GM19455 (cell line): ENCODE results near the gene LARP1.
"Not testable (repeated sequence)": the region's sequence is repeated elsewhere in the genome, so short reads cannot be mapped to it uniquely, and the experiment has no call there.

ENCODE experiments used
- ATAC-seq: cut with Tn5 transposase; IDR thresholded peaks from one replicate; pipeline ENCODE4 v1.9.1; 2021; ENCODE audit not compliant: unreplicated experiment

Gene LARP1

DNA sequence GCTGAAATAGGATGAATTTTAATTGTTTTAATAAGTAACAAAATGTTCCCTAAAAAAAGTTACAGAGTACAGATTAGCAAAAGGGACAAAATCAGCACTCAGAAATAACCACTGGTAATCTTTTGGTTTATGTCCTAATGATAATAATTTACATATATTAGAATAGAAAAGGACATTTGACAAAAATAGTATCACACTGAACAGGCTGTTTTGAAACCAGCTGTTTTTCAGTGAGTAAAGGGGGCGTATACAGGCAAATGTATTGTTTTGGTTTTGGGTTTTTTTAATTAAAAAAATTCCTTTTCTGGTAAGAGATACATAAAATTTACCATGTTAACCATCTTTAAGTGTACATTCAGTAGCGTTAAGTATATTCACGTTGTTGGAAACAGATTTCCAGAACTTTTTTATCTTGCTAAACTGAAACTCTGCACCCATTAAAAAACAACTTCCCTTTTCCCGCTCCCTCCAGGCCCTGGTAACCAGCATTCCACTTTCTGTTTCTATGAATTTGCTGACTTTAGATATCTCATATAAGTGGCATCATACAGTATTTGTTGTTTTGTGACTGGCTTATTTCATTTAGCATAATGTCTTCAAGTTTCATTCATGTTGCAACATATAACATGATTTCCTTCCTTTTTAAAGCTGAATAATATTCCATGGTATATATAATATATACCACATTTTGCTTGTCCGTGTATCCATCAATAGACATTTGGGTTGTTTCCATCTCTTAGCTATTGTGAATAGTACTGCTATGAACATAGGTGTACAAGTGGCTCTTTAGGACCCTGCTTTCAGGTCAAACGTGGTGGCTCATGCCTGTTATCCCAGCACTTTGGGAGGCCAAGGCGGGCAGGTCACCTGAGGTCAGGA is 20.6 kb upstream of the LARP1 start:
- ATAC-seq: no peak

DNA sequence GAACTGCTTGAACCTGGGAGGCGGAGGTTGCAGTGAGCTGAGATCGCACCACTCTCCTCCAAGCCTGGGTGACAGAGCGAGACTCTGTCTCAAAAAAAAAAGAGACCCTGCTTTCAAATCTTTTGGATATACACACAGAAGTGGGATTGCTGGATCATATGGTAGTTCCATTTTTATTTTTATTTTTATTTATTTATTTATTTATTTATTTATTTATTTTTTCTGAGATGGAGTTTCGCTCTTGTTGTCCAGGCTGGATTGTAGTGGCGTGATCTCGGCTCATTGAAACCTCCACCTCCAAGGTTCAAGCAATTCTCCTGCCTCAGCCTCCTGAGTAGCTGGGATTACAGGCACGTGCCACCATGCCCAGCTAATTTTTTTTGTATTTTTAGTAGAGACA is 19.8 kb upstream of the LARP1 start:
- not testable (repeated sequence) for ATAC-seq

DNA sequence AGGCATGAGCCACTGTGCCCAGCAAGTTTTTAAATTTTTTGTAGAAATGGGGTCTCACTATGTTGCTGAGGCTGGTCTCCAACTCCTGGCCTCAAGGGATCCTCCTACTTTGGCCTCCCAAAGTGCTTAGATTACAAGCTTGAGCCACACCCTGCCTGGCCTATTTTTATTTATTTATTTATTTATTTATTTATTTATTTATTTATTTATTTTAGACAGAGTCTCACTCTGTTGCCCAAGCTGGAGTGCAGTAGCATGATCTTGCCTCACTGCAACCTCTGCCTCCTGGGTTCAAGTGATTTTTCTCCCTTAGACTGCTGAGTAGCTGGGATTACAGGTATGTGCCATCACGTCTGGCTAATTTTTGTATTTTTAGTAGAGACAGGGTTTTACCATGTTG is 18.8 kb upstream of the LARP1 start:
- ATAC-seq: not testable (repeated sequence)

DNA sequence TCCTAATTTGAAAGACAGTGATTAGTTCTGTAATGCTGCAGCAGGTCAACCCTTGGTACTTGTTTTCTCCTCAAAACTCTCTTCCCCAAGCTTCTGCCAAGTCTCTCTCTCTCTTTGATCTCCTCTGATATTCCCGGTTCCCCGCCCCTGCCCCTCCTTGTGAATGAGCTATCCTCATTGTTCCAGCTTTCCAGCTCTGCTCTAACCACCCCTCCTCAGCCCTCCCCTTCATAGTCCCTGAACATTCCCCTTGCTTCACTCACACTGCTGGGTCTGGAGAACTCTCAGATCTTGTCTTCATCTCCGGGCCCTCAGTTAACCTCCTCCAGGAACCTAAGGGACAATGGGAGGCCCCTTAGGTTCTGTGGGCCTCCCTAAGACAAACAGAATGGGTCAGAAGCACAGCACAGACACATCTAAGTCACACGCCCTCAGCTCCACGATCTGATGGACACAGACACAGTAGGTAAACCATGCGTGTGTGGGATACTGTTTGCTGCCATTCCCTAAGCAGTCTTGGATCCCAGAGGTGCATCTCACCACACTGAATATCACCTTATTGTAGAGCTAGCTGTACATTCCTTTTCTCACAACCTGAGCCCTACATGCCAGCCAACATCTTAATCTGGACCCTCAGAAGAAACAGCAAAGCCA is 17.4 kb upstream of the LARP1 start:
- ATAC-seq: no peak

DNA sequence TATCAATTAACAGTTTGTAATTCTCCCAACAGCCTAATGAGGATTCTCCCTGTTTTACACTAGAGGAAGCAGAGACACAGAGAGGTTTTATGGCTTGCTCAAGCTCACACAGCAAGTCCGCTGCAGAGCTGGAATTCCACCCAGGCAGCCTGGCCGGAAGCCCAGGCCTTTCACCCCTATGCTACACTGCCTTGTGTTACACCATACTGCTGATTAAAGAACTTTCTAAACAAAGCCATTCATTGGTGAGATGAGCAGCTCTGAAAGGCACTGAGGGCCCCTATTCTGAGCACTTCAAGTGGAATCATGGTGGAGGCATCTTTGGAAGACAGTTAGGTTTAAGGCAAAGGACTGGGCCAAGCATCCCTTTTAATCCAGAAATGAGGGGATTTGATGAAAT is 14.7 kb upstream of the LARP1 start:
- ATAC-seq: no peak

DNA sequence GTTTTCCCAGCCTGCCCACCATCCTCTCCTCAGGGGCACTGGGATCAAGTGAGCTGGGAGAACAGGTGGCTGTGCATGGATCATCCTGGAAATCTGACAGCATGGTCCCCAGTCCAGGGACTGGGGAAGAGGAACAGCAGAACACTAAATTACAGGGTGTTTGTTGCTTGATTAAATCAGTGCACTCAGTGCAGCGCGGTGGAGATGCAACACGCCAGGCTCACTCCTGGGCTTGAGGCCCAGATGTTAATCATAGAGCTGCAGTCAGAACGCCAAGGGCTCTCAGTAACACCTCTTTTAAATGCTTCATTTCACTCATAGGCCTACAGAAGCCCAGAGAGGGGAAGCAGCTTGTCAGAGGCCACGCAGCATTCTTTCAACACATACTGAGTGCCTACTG is 14.2 kb upstream of the LARP1 start:
- no peak for ATAC-seq

DNA sequence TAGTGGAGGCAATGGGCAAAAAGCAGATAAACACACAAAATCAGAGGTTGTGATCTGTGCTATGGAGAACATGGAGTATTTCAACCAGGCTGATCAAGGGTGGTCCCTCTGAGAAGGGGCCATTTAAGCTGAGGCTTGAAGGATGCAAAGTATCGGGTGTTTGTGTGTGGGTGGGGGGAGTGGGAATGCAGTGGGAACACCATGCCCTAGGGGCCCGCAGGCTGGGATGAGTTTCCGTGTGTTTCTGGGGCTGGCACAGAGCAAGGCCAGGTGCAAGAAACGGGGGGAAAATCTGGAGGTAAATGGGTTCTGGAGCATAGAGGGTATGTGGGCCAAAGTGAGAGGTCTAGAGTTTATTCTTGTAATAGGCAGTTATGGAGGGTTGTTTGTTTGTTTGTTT is 13.8 kb upstream of the LARP1 start:
- no peak for ATAC-seq

DNA sequence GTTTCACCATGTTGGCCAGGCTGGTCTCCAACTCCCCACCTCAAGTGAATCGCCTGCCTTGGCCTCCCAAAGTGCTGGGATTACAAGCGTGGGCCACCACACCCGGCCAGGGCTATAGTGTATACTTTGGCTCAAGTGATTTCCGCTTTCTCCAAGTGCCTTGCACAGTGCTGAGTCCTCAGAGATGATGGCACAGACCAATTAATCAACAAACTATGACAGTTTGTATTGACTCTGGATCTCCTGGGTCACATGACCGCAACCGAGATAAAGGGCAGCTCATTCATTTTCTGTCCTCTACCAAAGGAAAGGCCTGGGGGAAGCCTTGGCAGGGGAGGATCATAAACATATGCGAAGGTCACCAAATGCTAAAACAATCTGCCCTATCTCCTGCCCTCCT is 11.4 kb upstream of the LARP1 start:
- ATAC-seq: no peak

DNA sequence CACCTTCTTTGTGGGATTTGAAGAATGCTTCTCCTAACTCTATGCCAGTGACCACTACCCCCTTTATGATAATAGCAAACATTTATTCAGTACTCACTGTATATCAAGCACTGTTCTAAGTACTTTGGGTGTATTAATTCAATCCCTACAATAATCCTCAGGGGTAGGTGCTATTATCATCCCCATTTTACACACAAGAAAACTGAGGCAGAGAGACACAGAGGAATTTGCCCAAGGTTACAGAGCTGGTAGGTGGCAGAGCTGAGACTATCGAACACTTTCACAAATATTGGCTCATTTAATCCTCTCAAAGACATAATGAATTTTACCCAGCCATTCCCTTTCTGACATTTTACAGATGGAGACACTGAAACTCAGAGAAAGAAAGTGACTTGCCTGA is 9.8 kb upstream of the LARP1 start:
- ATAC-seq: no peak

DNA sequence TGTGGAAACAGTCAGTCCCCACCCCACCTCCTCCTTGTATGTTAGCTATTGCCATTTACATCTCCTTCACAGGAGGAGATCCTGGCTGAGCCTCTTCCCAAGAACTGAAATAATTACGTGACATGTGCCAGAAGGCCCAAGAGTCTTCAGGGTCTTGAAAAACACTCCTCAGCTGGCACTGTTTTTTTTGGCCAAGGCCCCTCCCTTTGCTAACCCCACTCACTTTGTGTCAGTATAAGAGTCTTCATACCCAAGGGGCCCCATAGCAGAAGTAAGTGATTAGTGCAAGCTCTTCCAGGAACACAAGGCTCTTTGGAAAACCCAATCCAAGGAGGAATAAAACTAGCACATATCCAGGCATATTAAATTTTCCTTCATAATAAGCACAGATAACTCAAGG is 5.7 kb upstream of the LARP1 start:
- ATAC-seq: no peak

DNA sequence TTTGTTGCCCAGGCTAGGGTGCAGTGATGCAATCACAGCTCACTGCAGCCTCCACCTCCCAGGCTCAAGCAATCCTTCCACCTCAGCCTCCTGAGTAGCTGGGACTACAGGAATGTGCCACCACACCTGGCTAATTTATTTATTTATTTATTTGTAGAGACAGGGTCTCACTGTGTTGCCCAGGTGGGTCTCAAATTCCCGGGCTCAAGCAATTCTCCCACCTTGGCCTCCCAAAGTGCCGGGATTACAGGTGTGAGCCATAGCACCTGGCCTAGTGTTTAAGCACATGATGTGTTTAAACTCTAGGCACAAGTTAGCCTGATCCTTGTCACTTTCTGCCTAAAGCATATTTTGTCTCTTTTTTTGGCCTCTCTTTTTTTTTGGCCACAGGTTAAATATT is 4.5 kb upstream of the LARP1 start:
- not testable (repeated sequence) for ATAC-seq

DNA sequence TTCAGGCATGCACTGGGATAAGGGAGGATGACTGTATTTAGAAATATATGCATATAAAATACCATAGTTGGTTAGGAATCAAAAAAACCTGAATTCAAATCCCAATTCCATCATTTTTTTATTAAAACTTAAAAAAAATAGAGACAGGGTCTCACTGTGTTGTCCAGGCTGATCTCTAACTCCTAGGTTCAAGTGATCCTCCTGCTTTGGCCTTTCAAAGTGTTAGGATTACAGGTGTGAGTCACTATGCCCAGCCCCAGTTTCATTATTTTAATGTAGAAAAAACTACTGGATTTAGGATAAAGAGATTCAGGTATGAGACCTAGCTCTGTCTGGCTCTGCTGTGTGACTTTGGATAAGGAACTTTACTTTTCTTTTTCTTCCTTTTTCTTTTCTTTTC is 3.3 kb upstream of the LARP1 start:
- no peak for ATAC-seq

DNA sequence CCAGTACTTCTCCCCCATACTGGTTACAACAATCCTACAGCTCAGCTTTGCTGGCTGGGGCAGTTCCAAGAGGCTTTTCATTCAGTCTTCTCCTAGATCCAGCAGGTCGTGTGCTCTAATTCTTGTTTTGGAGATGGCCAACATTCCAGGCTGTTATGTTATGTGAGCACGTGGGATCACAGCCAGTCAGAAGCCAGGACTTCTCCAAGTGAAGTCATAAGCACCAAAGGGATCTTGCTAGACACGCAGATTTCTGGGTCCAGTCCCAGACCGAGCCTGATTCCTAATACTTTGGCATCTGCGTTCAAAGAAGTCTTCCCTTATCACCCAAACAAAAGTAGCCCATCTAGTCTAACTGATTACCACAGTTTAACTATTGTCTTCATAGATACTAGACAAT is 1.4 kb upstream of the LARP1 start:
- ATAC-seq: no peak

DNA sequence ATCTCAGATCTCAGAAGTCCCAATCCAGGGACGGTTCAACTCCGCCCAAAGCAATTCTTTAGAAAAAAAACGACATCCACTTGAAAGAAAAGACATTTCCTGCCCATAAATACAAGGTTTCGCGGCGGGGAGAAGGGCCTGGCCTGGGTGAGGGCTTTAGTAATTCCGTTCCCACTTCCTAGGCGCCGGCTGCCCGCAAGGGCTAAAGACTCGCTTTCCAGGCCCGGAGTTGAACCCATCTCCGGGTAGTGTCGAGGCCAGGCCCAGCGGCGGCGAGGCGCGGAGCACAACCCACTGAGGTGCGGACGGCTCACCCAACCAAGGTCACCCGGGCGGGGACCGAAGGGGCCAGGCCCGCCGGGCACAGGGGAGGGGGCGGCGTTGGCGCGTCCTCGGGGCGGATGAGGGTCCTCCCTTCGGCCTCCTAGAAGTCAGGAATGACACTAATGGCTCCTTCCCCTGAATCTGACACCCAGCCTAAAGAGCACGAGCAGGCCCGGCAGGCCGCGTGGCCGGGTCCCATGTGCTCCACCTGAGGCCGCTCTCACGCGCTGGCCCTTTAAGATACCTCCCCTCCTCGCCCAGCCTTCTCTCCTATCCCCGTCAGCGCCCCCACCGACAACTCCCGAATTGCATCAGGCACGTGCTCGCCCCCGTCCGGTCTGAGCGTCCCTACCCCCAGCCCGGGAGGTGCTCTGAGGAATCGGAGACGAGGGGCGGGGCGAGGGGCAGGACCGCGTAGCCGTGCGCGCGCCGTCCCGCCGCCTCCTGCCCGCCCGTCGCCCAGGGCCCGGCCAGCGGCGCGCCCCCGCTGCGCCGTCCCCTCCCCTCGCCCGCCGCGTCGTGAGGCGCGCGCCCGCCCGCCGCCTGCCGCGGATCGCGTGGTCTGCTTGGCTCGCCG is 467 bp upstream of the LARP1 start:
- ATAC-seq: peak; percentile 86

DNA sequence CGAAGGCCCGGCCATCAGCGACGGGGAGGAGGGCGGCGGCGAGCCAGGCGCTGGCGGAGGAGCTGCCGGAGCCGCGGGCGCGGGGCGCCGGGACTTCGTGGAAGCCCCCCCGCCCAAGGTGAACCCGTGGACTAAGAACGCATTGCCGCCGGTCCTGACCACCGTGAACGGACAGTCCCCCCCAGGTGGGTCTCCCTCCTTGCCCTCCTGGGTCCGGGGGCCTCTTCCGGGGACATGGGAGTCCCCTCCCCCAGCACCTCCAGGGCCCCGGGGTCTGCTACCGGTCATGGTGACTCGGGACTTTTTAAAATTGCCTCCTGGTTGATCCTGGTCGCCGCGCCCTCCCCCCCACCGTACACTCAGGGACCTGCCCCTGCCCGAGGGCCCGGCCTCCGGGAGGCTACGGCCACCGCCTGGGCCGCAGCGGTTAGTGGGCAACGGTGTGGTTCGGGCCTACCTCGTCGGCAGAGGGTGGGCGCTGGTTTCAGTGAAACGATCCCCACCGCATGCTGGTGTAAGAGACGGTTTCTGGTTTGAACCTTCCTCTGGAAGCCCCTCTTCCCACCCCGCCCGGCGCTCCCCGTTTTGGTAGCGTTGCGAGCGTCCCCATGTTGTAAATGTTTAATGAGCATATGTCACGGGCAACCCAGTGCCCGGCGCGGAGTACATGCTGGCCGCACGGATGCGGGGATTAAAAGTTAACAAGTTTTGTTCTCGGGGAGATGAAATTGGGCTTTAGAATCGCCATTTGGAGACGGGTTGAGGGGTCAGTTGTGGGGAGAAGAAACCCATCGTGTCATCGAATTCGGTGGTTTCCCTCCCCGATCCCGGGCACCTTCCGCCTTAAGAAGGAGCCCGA is 1.1 kb downstream of the LARP1 start:
- ATAC-seq: no peak

DNA sequence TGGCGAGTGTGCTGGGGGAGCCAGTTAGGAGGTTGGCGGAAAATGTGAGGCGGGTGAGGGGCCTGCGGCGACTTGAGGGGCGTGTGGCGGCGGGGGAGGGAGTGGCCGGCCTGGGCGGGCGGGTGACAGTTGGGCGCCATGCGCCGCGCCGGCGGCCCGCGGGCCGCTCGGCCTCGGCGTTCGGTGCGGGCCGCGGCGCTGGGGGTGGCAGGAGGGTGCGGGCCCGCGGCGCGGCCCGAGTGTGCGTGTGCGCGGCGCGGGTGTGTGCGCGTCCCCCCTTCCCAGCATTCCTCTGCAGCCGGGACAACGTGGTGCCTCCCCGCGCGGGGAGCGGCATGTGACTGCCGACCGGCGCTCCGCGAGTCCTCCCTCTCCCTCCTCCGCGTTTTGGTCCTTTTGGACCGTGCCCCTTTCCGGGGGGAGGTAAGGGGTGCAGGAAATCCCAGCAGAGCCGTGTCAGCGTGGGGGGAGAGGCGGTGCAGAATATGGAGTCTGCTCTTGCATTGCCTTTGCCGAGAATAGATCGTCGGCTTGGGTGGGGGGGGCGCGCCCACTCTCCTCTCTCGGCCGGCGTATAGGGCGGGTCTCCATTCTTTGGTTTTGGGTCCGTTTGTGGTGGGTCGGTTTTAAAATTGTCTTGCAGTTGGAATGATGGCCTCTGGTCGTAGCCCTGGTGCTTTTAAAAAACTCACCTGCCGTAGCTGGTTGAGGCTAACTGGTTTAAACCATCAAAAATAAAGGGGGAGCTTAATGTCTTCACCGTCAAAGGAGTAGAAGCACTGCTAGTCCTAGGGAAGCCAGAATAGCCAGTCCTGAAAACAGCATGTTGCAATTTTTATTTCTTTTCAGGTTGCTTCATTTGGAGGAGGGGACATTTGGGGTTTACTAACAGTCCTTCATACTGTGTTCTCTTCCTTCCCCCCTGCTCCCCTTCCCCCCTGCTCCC is 2.0 kb downstream of the LARP1 start:
- no peak for ATAC-seq

DNA sequence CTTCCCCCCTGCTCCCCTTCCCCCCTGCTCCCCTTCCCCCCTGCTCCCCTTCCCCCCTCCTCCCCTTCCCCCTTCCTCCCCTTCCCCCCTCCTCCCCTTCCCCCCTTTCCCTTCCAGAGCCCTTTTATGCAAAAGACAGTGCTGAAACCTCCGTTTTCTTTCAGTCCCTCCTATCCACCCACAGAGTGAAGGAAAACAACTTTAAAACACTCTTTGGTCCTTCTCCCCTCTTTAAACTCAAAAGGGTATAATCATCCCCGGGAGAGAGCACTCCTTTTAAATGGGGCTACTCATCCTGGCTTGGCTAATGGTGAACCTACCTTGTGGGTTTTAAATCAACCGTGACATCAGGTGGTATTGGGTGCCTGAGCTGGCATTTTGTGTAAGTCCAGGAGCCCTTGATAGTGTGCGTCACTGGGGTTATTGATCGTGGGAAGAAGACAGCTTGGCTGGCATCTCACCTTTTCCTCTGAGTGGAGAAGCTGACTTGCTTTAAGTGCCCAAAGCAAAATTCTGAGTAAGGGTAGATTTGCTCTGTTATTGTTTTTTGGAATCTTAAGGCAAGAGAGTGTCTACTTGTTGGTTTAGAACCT is 2.7 kb downstream of the LARP1 start:
- no peak for ATAC-seq

DNA sequence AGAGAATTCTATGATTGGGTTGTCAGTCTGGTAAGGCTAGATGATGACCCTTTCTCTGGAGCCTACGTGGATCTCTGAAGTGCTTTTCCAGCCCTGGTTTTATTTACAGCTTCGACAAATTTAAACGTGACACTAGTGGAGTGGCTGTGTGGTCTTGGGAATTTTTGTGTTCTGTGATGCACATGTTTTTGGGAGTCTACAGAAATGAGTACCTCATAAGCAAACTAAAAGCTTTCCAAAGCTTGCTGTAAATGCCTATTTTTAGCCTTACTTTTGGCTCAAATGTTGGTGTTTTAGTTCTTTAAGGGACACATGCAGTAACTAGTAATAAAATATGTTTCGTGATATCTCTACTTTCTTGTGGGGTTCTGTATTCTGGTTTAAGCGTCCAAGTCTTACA is 3.3 kb downstream of the LARP1 start:
- no peak for ATAC-seq

DNA sequence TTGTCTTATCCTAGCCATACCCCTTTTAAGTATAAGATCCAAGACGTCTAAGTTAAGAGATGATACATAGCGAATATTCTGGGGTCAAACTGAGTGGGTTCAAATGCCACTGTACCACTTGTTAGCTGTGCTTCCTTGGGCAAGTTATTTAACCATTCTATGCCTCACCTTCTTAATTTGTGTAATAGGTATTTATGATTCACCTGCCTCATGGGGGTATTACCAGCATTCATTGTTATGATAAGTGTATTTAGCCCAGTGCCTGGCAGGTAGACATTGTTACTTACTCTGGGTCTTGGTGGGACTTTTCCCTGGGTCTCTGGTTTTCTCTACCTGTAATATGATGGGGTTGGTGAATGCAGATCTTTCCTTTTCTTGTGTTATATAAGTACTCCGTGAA is 3.8 kb downstream of the LARP1 start:
- no peak for ATAC-seq
